Panc1 (cell line): Measurements from ENCODE around the gene MYH10. TPM values are rescaled to one million over a fixed set of nuclear protein-coding genes. Genes with fewer than 3 reads are reported as not detected.

Experiments
- ATAC-seq: fragments of 200-7000 bp; cut with Tn5 transposase; 2 replicates; pipeline ENCODE4 v1.9.1; 2020; ENCODE audit warnings: mild to moderate bottlenecking, moderate library complexity
- BruUV-seq: library from RNA; stranded (reverse); fragments of 400-500 nt; replicated peaks from 2 replicates; lab custom pipeline; 2021; lab: Mats Ljungman, UMichigan
- CTCF ChIA-PET: fragments of 300-600 bp; sonication (Branson Sonifier 250); formaldehyde crosslinking; loops from one replicate; lab custom pipeline; 2022; ENCODE audit warnings: antibody characterized with exemption; lab: Charles Lee
- POLR2A ChIA-PET: fragments of 300-600 bp; sonication (Branson Sonifier 250); formaldehyde crosslinking; loops from one replicate; lab custom pipeline; 2022; ENCODE audit warnings: antibody characterized with exemption; lab: Charles Lee
- DNase-seq: peaks from one replicate; pipeline ENCODE4 v3.0.0-alpha.2; 2010; ENCODE audit warnings: low read depth, low spot score
- H3K27ac ChIP-seq: 2 replicates; pipeline ENCODE4 v1.5.1; 2011; ENCODE audit warnings: mild to moderate bottlenecking, low read length, inconsistent platforms
- H3K27me3 ChIP-seq: fragments of 200-500 bp; sonication (Bioruptor generic); 2 replicates; pipeline ENCODE4 v1.6.0; 2014; ENCODE audit warnings: low read length, inconsistent platforms; ENCODE audit not compliant: control insufficient read depth, insufficient read depth
- H3K36me3 ChIP-seq: fragments of 200-500 bp; sonication (Bioruptor generic); 2 replicates; pipeline ENCODE4 v1.5.1; 2014; ENCODE audit warnings: inconsistent platforms, mild to moderate bottlenecking, low read length, moderate library complexity; ENCODE audit not compliant: control insufficient read depth, insufficient read depth
- H3K4me1 ChIP-seq: 2 replicates; pipeline ENCODE4 v1.5.1; 2011; ENCODE audit warnings: inconsistent platforms, mild to moderate bottlenecking, low read length, moderate library complexity; ENCODE audit not compliant: control insufficient read depth, insufficient read depth
- H3K4me3 ChIP-seq, 2 experiments: 2 replicates each; pipeline ENCODE4 v1.5.1; 2011 to 2012; ENCODE audit warnings: low read depth in 2 of 2, low read length in 2 of 2, mild to moderate bottlenecking in 2 of 2, inconsistent platforms in 1 of 2, moderate library complexity in 1 of 2
- H3K9me3 ChIP-seq: fragments of 200-500 bp; sonication (Bioruptor generic); 2 replicates; pipeline ENCODE4 v1.5.1; 2014; ENCODE audit warnings: low read depth, mild to moderate bottlenecking, inconsistent platforms, low read length, moderate library complexity; ENCODE audit not compliant: control insufficient read depth, insufficient read depth
- CTCF ChIP-seq: fragments of 450-650 bp; IDR thresholded peaks from 2 replicates; pipeline ENCODE4 v1.5.1; 2017; ENCODE audit warnings: mild to moderate bottlenecking
- POLR2AphosphoS5 ChIP-seq: IDR thresholded peaks from 2 replicates; pipeline ENCODE4 v1.6.1; 2012; ENCODE audit warnings: mild to moderate bottlenecking, low read depth, low read length, moderate library complexity
- REST ChIP-seq, 2 experiments: IDR thresholded peaks; 2 replicates each; pipeline ENCODE4 v1.6.1; 2011 to 2012; ENCODE audit warnings: low read depth in 2 of 2, control low read depth in 1 of 2, low read length in 1 of 2, mild to moderate bottlenecking in 1 of 2, moderate library complexity in 1 of 2; ENCODE audit not compliant: insufficient read depth in 1 of 2
- SIN3A ChIP-seq: IDR thresholded peaks from 2 replicates; pipeline ENCODE4 v1.6.1; 2012; ENCODE audit warnings: low read depth, mild to moderate bottlenecking, low read length, moderate library complexity, borderline replicate concordance; ENCODE audit not compliant: insufficient read depth
- TCF7L2 ChIP-seq: IDR thresholded peaks from 2 replicates; pipeline ENCODE4 v1.6.1; 2011; ENCODE audit warnings: mild to moderate bottlenecking, low read depth, low read length, inconsistent platforms
- in situ Hi-C: cut with HindIII; loops from 2 replicates; pipeline ENCODE4 v1.10.0; 2016; ENCODE audit warnings: low sequenced_read_pairs, low pct_unique_long_range_greater_than_20kb
- intact Hi-C: fragments of 100-400 bp; cut with micrococcal nuclease; formaldehyde crosslinking; loops from one replicate; pipeline ENCODE4 v1.10.0; 2022; ENCODE audit not compliant: unreplicated experiment
- total RNA-seq: library from RNA; stranded (reverse); gene quantifications from one replicate; pipeline ENCODE4 v1.2.1, GENCODE V29; 2021; ENCODE audit not compliant: unreplicated experiment

MYH10 gene
- total RNA-seq, 1 experiment from 2014 or later: 36.5 TPM

- in situ Hi-C loops: no loop called here
- Histone ChIP-seq H3K4me1 (no peaks in the 10 kb centered on the region), H3K4me3 (no peak overlapping the region), H3K9me3 (no peaks in the 10 kb centered on the region), H3K27me3 (no peaks in the 10 kb centered on the region), H3K27ac (no peak overlapping the region), H3K36me3 (peaks cover 15% of the 10 kb centered on the region)
- intact Hi-C loops: no loop called here
- TF ChIP-seq POLR2AphosphoS5: no peak
- TF ChIP-seq REST (IDR thresholded peaks at IDR 0.05; ENCODE audit: insufficient read depth in 1 of 2, low read depth in 2 of 2, low read length in 1 of 2): no peak
- no peak for TF ChIP-seq CTCF
- no peak for TF ChIP-seq TCF7L2
- no peak for TF ChIP-seq SIN3A
- ATAC-seq: no peak
- ChIA-PET POLR2A (interaction anchor here (0.6 kb wide), 1 partner anchor 324 kb away, joined by 3 read pairs; no protein-coding TSS in a partner anchor), CTCF (no interaction called here)
- no peak for DNase-seq
- BruUV-seq: no TSS peak
Observed at GRCh38 chr17:8441690-8442089, 188.8 kb downstream of the MYH10 start.

- in situ Hi-C loops (no loop called here), intact Hi-C loops (no loop called here)
- H3K36me3 ChIP-seq: peaks cover 12% of the 10 kb centered on the region
- ChIA-PET POLR2A (interaction anchor here (0.5 kb wide), 1 partner anchor 401 kb away, joined by 6 read pairs; no protein-coding TSS in a partner anchor), CTCF (interaction anchor here (0.6 kb wide), 1 partner anchor 299 kb away, joined by 3 read pairs; no protein-coding TSS in a partner anchor)
- no peak for DNase-seq
- ATAC-seq: no peak
- H3K27me3 ChIP-seq: no peaks in the 10 kb centered on the region
- no peaks in the 10 kb centered on the region for H3K9me3 ChIP-seq
- BruUV-seq: no TSS peak
- no peak overlapping the region for H3K4me3 ChIP-seq
- no peak overlapping the region for H3K27ac ChIP-seq
- no peaks in the 10 kb centered on the region; the same call in 1 of the 2 replicates for H3K4me1 ChIP-seq
- TF ChIP-seq SIN3A (no peak), REST (IDR thresholded peaks at IDR 0.05; ENCODE audit: insufficient read depth in 1 of 2, low read depth in 2 of 2, low read length in 1 of 2) (no peak), CTCF (no peak), TCF7L2 (no peak), POLR2AphosphoS5 (no peak)
Observed at GRCh38 chr17:8439681-8440080, 190.8 kb downstream of the MYH10 start.
